Lower leg skin (tissue), 3 donors: Measurements from ENCODE around the gene ZNF273.

ENCODE experiments used
- POLR2A ChIP-seq, 2 donors: fragments of 450-650 bp; IDR thresholded peaks; one replicate each; pipeline ENCODE4 v1.6.1; 2016 to 2017; ENCODE audit warnings: antibody characterized with exemption in 2 of 2, mild to moderate bottlenecking in 1 of 2, moderate library complexity in 1 of 2
- TF ChIP-seq, protein P1 (sequence below), 3 donors: fragments of 450-650 bp; IDR thresholded peaks; one replicate each; pipeline ENCODE4 v1.5.1; 2016; ENCODE audit warnings: antibody characterized with exemption in 3 of 3, mild to moderate bottlenecking in 3 of 3, moderate library complexity in 2 of 3

DNA sequence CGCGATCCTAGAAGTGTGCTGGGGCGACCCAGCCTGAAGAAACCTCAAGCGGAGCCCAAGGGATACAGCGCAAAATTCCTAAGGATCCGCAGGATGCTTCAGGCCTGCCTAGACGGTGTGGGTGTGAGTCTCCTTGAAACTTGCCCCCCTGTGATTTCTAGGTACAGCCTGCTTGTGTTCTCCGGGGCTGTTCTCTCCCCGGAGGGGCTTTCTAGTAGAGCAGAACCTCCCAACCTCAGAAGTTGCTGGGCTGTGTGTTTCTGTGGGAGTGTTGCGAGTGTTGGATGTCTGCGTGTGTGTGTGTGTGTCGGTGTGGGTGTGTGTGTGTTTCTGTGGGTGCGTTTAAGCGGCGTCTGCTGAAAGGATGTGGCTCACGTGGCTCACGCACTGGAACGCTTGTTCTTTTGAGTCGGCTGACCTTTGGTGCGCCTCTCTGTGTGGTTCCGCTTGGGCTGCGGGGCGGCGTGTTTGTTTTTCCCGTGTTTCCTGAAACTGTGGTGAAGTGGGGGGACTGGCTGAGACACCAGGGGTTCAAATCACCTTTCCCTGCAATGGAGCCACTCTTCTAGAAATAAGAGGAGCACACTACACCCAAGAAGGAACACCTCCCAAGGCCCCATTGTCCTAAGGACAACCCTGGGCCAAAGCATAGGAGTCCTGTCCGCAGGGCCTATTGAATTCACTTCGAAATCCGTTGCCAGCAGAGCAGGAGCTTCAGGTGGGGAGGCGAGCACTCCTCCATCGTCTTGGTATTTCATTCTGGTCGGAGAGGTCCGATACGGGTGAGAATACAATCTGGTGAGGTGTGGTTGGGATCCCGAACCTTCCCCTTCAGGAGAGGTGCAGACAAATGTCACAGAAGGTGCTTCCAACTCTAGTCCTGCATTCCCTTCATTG lies 25.1 kb upstream of the ZNF273 start:
- TF ChIP-seq, protein P1, sequence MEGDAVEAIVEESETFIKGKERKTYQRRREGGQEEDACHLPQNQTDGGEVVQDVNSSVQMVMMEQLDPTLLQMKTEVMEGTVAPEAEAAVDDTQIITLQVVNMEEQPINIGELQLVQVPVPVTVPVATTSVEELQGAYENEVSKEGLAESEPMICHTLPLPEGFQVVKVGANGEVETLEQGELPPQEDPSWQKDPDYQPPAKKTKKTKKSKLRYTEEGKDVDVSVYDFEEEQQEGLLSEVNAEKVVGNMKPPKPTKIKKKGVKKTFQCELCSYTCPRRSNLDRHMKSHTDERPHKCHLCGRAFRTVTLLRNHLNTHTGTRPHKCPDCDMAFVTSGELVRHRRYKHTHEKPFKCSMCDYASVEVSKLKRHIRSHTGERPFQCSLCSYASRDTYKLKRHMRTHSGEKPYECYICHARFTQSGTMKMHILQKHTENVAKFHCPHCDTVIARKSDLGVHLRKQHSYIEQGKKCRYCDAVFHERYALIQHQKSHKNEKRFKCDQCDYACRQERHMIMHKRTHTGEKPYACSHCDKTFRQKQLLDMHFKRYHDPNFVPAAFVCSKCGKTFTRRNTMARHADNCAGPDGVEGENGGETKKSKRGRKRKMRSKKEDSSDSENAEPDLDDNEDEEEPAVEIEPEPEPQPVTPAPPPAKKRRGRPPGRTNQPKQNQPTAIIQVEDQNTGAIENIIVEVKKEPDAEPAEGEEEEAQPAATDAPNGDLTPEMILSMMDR (IDR thresholded peaks at IDR 0.05) = no peak
- no peak for TF ChIP-seq POLR2A (IDR thresholded peaks at IDR 0.05)
